ENCODE data around the gene EHMT1.

GRCh38 chr9:137748311-137748710 is 129.5 kb downstream of the EHMT1 start:
- TF ChIP-seq RAD21 (IDR thresholded peaks at IDR 0.05; ENCODE audit: low read depth) (no peak), CEBPB (IDR thresholded peaks at IDR 0.05) (no peak), EP300 (IDR thresholded peaks at IDR 0.05; ENCODE audit: borderline replicate concordance) (no peak), YY1 (IDR thresholded peaks at IDR 0.05; ENCODE audit: low read depth) (no peak), CREB1 (IDR thresholded peaks at IDR 0.05; ENCODE audit: low read depth) (no peak), REST (IDR thresholded peaks at IDR 0.05; ENCODE audit: low read depth) (no peak), MAX (IDR thresholded peaks at IDR 0.05) (no peak)
